GM19239 (cell line): ENCODE results near the gene ELOA.
A peak's percentile ranks its signal among the peaks of the same experiment; 100 is the strongest.
"Not testable (repeated sequence)": the region's sequence is repeated elsewhere in the genome, so short reads cannot be mapped to it uniquely, and the experiment has no call there.

ENCODE experiments used
- DNase-seq: peaks from one replicate; pipeline ENCODE4 v3.0.0; 2011; ENCODE audit warnings: low spot score; ENCODE audit not compliant: insufficient read length
- FAIRE-seq: peaks from 2 replicates; lab custom pipeline; 2011; peaks lifted over from hg19 to GRCh38; lab: Jason Lieb, UNC

The ELOA gene

GRCh38 chr1:23777979-23778814, 34.9 kb downstream of the ELOA start, which contains the start of gene PITHD1:
Gene PITHD1 (plus strand): TSS chr1:23778418. CDS start chr1:23778516, 98 bp downstream.
- DNase-seq (peak; percentile 89), FAIRE-seq (peak; percentile 82)

- FAIRE-seq, result no peak
- no peak for DNase-seq
These were observed 36.6 kb downstream of the ELOA start for GRCh38 chr1:23779826-23780371.

GRCh38 chr1:23783141-23783540, 39.9 kb downstream of the ELOA start:
- DNase-seq, FAIRE-seq: not testable (repeated sequence)

GRCh38 chr1:23784846-23785245, 41.6 kb downstream of the ELOA start:
- no peak for DNase-seq
- no peak for FAIRE-seq

GRCh38 chr1:23787701-23788100, 44.4 kb downstream of the ELOA start:
- DNase-seq (no peak), FAIRE-seq (no peak)

- no peak for DNase-seq
These were observed 45.4 kb downstream of the ELOA start for GRCh38 chr1:23788695-23789094.

GRCh38 chr1:23790696-23791515, 47.6 kb downstream of the ELOA start, which contains the start of gene LYPLA2:
Gene LYPLA2 (plus strand): TSS chr1:23791145. CDS start chr1:23792683, 1,538 bp downstream.
- FAIRE-seq (peak; percentile 99), DNase-seq (peak; percentile 91)

More at GRCh38 chr1:23788695-23789094, 45.4 kb downstream of the ELOA start:
- FAIRE-seq, result no peak

- FAIRE-seq (no peak), DNase-seq (peak; percentile 50)
These were observed 48.3 kb downstream of the ELOA start for GRCh38 chr1:23791516-23792047.

GRCh38 chr1:23792151-23792945, 49.1 kb downstream of the ELOA start:
- DNase-seq, result no peak
- FAIRE-seq, result no peak

- no peak for DNase-seq
- no peak for FAIRE-seq
These were observed 49.9 kb downstream of the ELOA start for GRCh38 chr1:23793018-23793781.

- FAIRE-seq, result no peak
These were observed 50.8 kb downstream of the ELOA start for GRCh38 chr1:23793861-23794731.

GRCh38 chr1:23794732-23795182, 51.5 kb downstream of the ELOA start:
- DNase-seq, FAIRE-seq: not testable (repeated sequence)

More at GRCh38 chr1:23793861-23794731, 50.8 kb downstream of the ELOA start:
- no peak for DNase-seq

GRCh38 chr1:23795676-23796465, 52.6 kb downstream of the ELOA start:
- DNase-seq, result no peak
- FAIRE-seq, result no peak

GRCh38 chr1:23796466-23797271, 53.4 kb downstream of the ELOA start:
- no peak for FAIRE-seq
- DNase-seq, result no peak

GRCh38 chr1:23797478-23798448, 54.5 kb downstream of the ELOA start:
- DNase-seq (no peak), FAIRE-seq (no peak)
